ENCODE measurements around the gene PTPN7.

GRCh38 chr1:202157945-202158344 lies 2.5 kb downstream of the PTPN7 start:
- TF ChIP-seq CTCF (tag by site-specific recombination; IDR thresholded peaks at IDR 0.05) = no peak
- TF ChIP-seq ZNF239 (tag by site-specific recombination; IDR thresholded peaks at IDR 0.05) = no peak
- TF ChIP-seq ZNF362 (tag by site-specific recombination; IDR thresholded peaks at IDR 0.05) = no peak
- TF ChIP-seq ZNF48 (tag by site-specific recombination; IDR thresholded peaks at IDR 0.05) = no peak
- no peak for TF ChIP-seq ZFP37 (tag by site-specific recombination; IDR thresholded peaks at IDR 0.05)

All from HEK293 (cell line).